GM12874 (cell line): ENCODE results near the gene TSPAN12.

Experiments used
- CTCF ChIP-seq: IDR thresholded peaks from 2 replicates; pipeline ENCODE4 v1.5.1; 2011; ENCODE audit warnings: low read depth, mild to moderate bottlenecking, control low read depth, low read length, moderate library complexity; ENCODE audit not compliant: insufficient read depth

The TSPAN12 gene

GRCh38 chr7:120837599-120837998 lies 20.3 kb downstream of the TSPAN12 start:
- TF ChIP-seq CTCF = no peak

GRCh38 chr7:120836556-120837115 lies 21.3 kb downstream of the TSPAN12 start:
- no peak for TF ChIP-seq CTCF

GRCh38 chr7:120834726-120835125 lies 23.2 kb downstream of the TSPAN12 start:
- TF ChIP-seq CTCF = no peak

GRCh38 chr7:120833546-120833945 lies 24.4 kb downstream of the TSPAN12 start:
- no peak for TF ChIP-seq CTCF

- no peak for TF ChIP-seq CTCF
These were observed 25.1 kb downstream of the TSPAN12 start for GRCh38 chr7:120832803-120833202.

GRCh38 chr7:120831260-120831659 lies 26.7 kb downstream of the TSPAN12 start:
- TF ChIP-seq CTCF = no peak

- no peak for TF ChIP-seq CTCF
These were observed 28.5 kb downstream of the TSPAN12 start for GRCh38 chr7:120829487-120829886.
